Endothelial cell of umbilical vein (primary cell): ENCODE data around the gene SAMD9L. TPM values are rescaled to one million over a fixed set of nuclear protein-coding genes. Genes with fewer than 3 reads are reported as not detected.

Experiments used
- BruUV-seq: library from RNA; stranded (reverse); fragments of 400-500 nt; replicated peaks from 2 replicates; lab custom pipeline; 2021; lab: Mats Ljungman, UMichigan
- CTCF ChIA-PET: fragments of 300-600, 350-600 bp; sonication (Branson Sonifier 250); formaldehyde crosslinking; loops from one replicate; lab custom pipeline; 2021; ENCODE audit warnings: antibody characterized with exemption, inconsistent platforms; lab: Charles Lee
- POLR2A ChIA-PET: fragments of 300-600, 350-600 bp; sonication (Branson Sonifier 250); formaldehyde crosslinking; loops from one replicate; lab custom pipeline; 2021; ENCODE audit warnings: antibody characterized with exemption, inconsistent platforms; lab: Charles Lee
- DNase-seq: peaks from one replicate; pipeline ENCODE4 v3.0.0-alpha.2; 2011; ENCODE audit warnings: low read depth, low spot score
- FAIRE-seq: peaks from 2 replicates; lab custom pipeline; 2011; peaks lifted over from hg19 to GRCh38; lab: Jason Lieb, UNC
- H2AFZ ChIP-seq: 2 replicates; pipeline ENCODE4 v1.6.0; 2012; ENCODE audit warnings: low read depth, low read length, control low read depth, inconsistent platforms
- H3K27ac ChIP-seq: 2 replicates; pipeline ENCODE4 v1.5.1; 2011; ENCODE audit warnings: low read depth, mild to moderate bottlenecking, control low read depth, low read length, moderate library complexity; ENCODE audit not compliant: insufficient read depth
- H3K27me3 ChIP-seq, 2 experiments: 2 replicates each; pipeline versions ENCODE4 v1.6.0 to v1.6.1; 2011; ENCODE audit warnings: low read length in 2 of 2, mixed read lengths in 1 of 2; ENCODE audit not compliant: control insufficient read depth in 2 of 2, insufficient read depth in 2 of 2
- H3K36me3 ChIP-seq, 2 experiments: 2 replicates in 1 of 2; 3 replicates in 1 of 2; pipeline ENCODE4 v1.5.1; 2011; ENCODE audit warnings: low read length in 2 of 2, mild to moderate bottlenecking in 1 of 2, moderate library complexity in 1 of 2; ENCODE audit not compliant: control insufficient read depth in 2 of 2, insufficient read depth in 2 of 2; ENCODE audit errors: extremely low read depth in 1 of 2
- H3K4me1 ChIP-seq: 3 replicates; pipeline ENCODE4 v1.5.1; 2011; ENCODE audit warnings: mild to moderate bottlenecking, low read length; ENCODE audit not compliant: control insufficient read depth, insufficient read depth; ENCODE audit errors: extremely low read depth
- H3K4me2 ChIP-seq: 2 replicates; pipeline ENCODE4 v1.6.1; 2011; ENCODE audit warnings: low read length, control low read depth, mixed read lengths; ENCODE audit not compliant: insufficient read depth
- H3K4me3 ChIP-seq, 3 experiments: fragments of 200-600 bp in 1 of 3; sonication (generic), shearing (Covaris generic) in 1 of 3; replicated peaks in 1 of 3; 2 replicates each; pipeline ENCODE4 v1.5.1; 2011 to 2016; ENCODE audit warnings: control low read depth in 3 of 3, low read length in 3 of 3, mild to moderate bottlenecking in 2 of 3, inconsistent platforms in 1 of 3, low read depth in 1 of 3, moderate library complexity in 1 of 3; ENCODE audit not compliant: insufficient read depth in 1 of 3
- H3K79me2 ChIP-seq: 2 replicates; pipeline ENCODE4 v1.6.0; 2012; ENCODE audit warnings: low read length, inconsistent platforms; ENCODE audit not compliant: control insufficient read depth, insufficient read depth
- H3K9ac ChIP-seq: replicated peaks from 2 replicates; pipeline ENCODE3; 2011; ENCODE audit warnings: low read length, control low read depth; ENCODE audit not compliant: insufficient read depth; ENCODE audit errors: extremely low read depth
- H3K9me1 ChIP-seq: replicated peaks from 3 replicates; pipeline ENCODE4 v1.6.0; 2011; ENCODE audit warnings: mild to moderate bottlenecking, low read length; ENCODE audit not compliant: control insufficient read depth, insufficient read depth; ENCODE audit errors: extremely low read depth
- H3K9me3 ChIP-seq: replicated peaks from 2 replicates; pipeline ENCODE4 v1.5.1; 2012; ENCODE audit warnings: low read length, inconsistent platforms; ENCODE audit not compliant: control insufficient read depth, insufficient read depth
- H4K20me1 ChIP-seq: replicated peaks from 2 replicates; pipeline ENCODE3; 2011; ENCODE audit warnings: mild to moderate bottlenecking, low read length; ENCODE audit not compliant: control insufficient read depth, insufficient read depth; ENCODE audit errors: extremely low read depth
- EZH2 ChIP-seq: IDR thresholded peaks from 2 replicates; pipeline ENCODE4 v1.6.1; 2012; ENCODE audit warnings: borderline replicate concordance, low read depth, mild to moderate bottlenecking, moderate library complexity, low read length, inconsistent platforms; ENCODE audit not compliant: severe bottlenecking
- FOS ChIP-seq: IDR thresholded peaks from 2 replicates; pipeline ENCODE4 v1.6.1; 2011; ENCODE audit warnings: mild to moderate bottlenecking, low read length, moderate library complexity, borderline replicate concordance; ENCODE audit not compliant: insufficient read depth
- GATA2 ChIP-seq: IDR thresholded peaks from 2 replicates; pipeline ENCODE4 v1.7.0; 2011; ENCODE audit warnings: low read depth, mild to moderate bottlenecking, moderate library complexity, mixed read lengths, low read length; ENCODE audit not compliant: insufficient read length, insufficient read depth
- JUN ChIP-seq: IDR thresholded peaks from 2 replicates; pipeline ENCODE4 v1.6.1; 2011; ENCODE audit warnings: borderline replicate concordance, low read depth; ENCODE audit not compliant: insufficient read length, insufficient read depth
- MYC ChIP-seq: IDR thresholded peaks from one replicate; pipeline ENCODE4 v1.6.1; 2011; ENCODE audit warnings: mild to moderate bottlenecking, low read depth, low read length
- POLR2A ChIP-seq: IDR thresholded peaks from 2 replicates; pipeline ENCODE4 v1.6.1; 2012; ENCODE audit warnings: low read depth, mild to moderate bottlenecking, control low read depth, low read length
- POLR2AphosphoS5 ChIP-seq: IDR thresholded peaks from 2 replicates; pipeline ENCODE4 v1.6.1; 2012; ENCODE audit warnings: low read depth, mild to moderate bottlenecking, control low read depth, low read length, moderate library complexity; ENCODE audit not compliant: insufficient read depth
- dilution Hi-C: fragments of 300-500 bp; cut with MboI; formaldehyde crosslinking; loops from one replicate; pipeline ENCODE4 v1.15.0; 2019; ENCODE audit warnings: low sequenced_read_pairs; ENCODE audit not compliant: extremely low pct_ligation_motif_present
- intact Hi-C: fragments of 100-400 bp; cut with micrococcal nuclease; formaldehyde crosslinking; loops from one replicate; pipeline ENCODE4 v1.10.0; 2022
- polyA plus RNA-seq, 4 experiments: library from polyadenylated mRNA; depleted of rRNA in 3 of 4; stranded (reverse) in 3 of 4; unstranded in 1 of 4; fragments of >200 nt; gene quantifications; 2 replicates each; pipeline versions ENCODE4 v1.2.1 to v1.2.3, GENCODE V29; 2011 to 2012; ENCODE audit warnings: missing spikeins in 1 of 4
- total RNA-seq: library from RNA; stranded (reverse); gene quantifications from 2 replicates; pipeline ENCODE4 v1.2.3, GENCODE V29; 2021
- TF ChIP-seq, protein P1 (sequence below), 2 donors: IDR thresholded peaks; 1 replicate in 1 of 2; 2 replicates in 1 of 2; pipeline ENCODE4 v1.5.1; 2011; ENCODE audit warnings: low read length in 2 of 2, mild to moderate bottlenecking in 2 of 2, moderate library complexity in 2 of 2, control low read depth in 1 of 2, inconsistent platforms in 1 of 2, low read depth in 1 of 2; ENCODE audit not compliant: insufficient read depth in 1 of 2; ENCODE audit errors: extremely low read depth in 1 of 2
- TF ChIP-seq, protein P2 (sequence below): IDR thresholded peaks from 2 replicates; pipeline ENCODE4 v1.6.1; 2011; ENCODE audit not compliant: insufficient read depth, insufficient read length

Gene SAMD9L
- total and polyA plus RNA-seq, 2 donors (not counting 3 experiments of a cell fraction or from before 2014, with no cell fraction given): 2.7 to 14.9 TPM

DNA sequence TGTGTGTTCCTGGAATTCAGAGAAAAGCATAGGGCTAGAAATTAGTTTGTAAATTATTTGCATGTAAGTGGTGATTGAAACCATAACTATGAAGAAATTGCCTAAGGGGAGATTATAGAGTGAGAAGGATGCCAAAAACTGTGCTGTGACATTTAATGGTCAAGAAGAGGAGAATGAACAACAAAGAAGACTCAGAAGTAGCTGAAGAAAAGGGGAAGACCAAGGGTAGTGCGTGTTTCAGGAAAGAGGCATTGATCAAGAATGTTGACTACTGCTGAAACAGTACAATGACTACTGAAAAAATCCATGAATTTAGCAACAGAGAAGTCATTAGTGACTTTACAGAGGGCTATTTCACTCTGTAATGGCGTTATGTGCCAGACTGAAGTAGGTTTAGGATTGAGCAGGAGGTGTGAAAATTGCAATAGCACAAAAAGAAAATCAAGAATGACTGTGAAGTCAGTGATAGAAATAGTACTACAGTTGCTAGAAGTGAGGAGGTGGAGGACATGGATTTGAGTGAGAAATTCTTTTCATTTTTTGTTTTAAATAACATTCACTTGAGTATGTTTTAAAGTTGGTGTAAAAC is 28.9 kb upstream of the SAMD9L start:
- dilution Hi-C loops (no loop called here), intact Hi-C loops (no loop called here)
- CTCF ChIA-PET: no interaction called here

More for the DNA sequence above, 28.9 kb upstream of the SAMD9L start:
- Histone ChIP-seq H3K4me1 (no peaks in the 10 kb centered on the region), H3K9ac (no peak overlapping the region), H3K9me3 (no peaks in the 10 kb centered on the region), H3K27ac (no peak overlapping the region), H2AFZ (no peak overlapping the region), H3K27me3 (peaks cover 7 to 16% of the 10 kb centered on the region in 2 experiments), H3K9me1 (no peaks in the 10 kb centered on the region), H3K79me2 (no peaks in the 10 kb centered on the region), H3K36me3 (no peaks in the 10 kb centered on the region), H3K4me2 (no peak overlapping the region), H3K4me3 (no peak overlapping the region), H4K20me1 (no peaks in the 10 kb centered on the region)
- TF ChIP-seq GATA2 (no peak), FOS (no peak), POLR2A (no peak), JUN (no peak), POLR2AphosphoS5 (no peak), MYC (no peak), EZH2 (no peak)
- TF ChIP-seq, protein P1, sequence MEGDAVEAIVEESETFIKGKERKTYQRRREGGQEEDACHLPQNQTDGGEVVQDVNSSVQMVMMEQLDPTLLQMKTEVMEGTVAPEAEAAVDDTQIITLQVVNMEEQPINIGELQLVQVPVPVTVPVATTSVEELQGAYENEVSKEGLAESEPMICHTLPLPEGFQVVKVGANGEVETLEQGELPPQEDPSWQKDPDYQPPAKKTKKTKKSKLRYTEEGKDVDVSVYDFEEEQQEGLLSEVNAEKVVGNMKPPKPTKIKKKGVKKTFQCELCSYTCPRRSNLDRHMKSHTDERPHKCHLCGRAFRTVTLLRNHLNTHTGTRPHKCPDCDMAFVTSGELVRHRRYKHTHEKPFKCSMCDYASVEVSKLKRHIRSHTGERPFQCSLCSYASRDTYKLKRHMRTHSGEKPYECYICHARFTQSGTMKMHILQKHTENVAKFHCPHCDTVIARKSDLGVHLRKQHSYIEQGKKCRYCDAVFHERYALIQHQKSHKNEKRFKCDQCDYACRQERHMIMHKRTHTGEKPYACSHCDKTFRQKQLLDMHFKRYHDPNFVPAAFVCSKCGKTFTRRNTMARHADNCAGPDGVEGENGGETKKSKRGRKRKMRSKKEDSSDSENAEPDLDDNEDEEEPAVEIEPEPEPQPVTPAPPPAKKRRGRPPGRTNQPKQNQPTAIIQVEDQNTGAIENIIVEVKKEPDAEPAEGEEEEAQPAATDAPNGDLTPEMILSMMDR (IDR thresholded peaks at IDR 0.05; ENCODE audit: extremely low read depth in 1 of 2, insufficient read depth in 1 of 2, low read depth in 1 of 2, low read length in 2 of 2): no peak
- TF ChIP-seq, protein P2, sequence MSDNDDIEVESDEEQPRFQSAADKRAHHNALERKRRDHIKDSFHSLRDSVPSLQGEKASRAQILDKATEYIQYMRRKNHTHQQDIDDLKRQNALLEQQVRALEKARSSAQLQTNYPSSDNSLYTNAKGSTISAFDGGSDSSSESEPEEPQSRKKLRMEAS: no peak
- FAIRE-seq: no peak
- no TSS peak for BruUV-seq
- DNase-seq: no peak
- POLR2A ChIA-PET: no interaction called here
